Fibroblast of mammary gland (primary cell): ENCODE measurements around the gene RING1.

Source experiments
- DNase-seq: peaks from one replicate; pipeline ENCODE4 v3.0.0-alpha.2; 2010; ENCODE audit warnings: low read depth
- H3K4me3 ChIP-seq: 2 replicates; pipeline ENCODE4 v1.5.1; 2011; ENCODE audit warnings: low read depth, mild to moderate bottlenecking, low read length, moderate library complexity; ENCODE audit not compliant: control insufficient read depth
- TF ChIP-seq, protein P1 (sequence below): conservative IDR thresholded peaks from 2 replicates; pipeline ENCODE4 v1.5.1; 2011; ENCODE audit warnings: low read depth, low read length, inconsistent platforms; ENCODE audit not compliant: control insufficient read depth, insufficient read depth

Gene RING1

DNA sequence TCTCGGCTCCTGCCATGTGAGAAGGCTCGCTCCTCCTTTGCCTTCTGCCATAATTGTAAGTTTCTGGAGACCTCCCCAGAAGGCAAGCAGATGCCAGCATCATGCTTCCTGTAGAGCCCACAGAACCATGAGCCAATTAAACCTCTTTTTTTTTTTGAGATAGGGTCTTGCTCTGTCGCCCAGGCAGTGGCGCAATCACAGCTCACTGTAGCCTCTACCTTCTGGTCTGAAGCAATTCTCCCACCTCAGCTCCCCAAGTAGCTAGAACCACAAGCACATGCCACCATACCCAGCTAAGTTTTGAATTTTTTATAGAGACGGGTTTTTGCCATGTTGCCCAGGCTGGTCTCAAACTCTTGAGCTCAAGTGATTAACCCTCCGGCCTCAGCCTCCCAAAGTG lies 28.6 kb downstream of the RING1 start:
- no peak for DNase-seq
- no peak overlapping the region for H3K4me3 ChIP-seq
- TF ChIP-seq, protein P1, sequence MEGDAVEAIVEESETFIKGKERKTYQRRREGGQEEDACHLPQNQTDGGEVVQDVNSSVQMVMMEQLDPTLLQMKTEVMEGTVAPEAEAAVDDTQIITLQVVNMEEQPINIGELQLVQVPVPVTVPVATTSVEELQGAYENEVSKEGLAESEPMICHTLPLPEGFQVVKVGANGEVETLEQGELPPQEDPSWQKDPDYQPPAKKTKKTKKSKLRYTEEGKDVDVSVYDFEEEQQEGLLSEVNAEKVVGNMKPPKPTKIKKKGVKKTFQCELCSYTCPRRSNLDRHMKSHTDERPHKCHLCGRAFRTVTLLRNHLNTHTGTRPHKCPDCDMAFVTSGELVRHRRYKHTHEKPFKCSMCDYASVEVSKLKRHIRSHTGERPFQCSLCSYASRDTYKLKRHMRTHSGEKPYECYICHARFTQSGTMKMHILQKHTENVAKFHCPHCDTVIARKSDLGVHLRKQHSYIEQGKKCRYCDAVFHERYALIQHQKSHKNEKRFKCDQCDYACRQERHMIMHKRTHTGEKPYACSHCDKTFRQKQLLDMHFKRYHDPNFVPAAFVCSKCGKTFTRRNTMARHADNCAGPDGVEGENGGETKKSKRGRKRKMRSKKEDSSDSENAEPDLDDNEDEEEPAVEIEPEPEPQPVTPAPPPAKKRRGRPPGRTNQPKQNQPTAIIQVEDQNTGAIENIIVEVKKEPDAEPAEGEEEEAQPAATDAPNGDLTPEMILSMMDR, result no peak

DNA sequence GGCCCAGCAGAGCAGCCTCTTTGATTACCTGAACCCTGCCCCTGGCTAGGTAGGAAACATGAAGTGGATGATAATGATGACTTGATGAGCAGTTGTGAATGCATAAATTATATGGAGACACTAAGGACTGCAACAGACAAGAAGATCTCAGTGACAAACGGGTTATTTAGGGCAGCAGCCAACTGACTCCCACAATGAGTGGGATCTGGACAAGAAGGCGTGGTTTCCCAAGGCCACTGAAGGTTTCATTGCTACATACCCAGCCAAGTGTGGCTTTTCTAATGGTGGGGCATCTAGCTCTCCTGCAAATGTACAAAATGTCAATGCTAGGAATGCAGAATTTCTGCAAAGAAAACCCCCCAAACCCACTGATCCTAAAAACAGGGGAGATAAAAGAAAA lies 29.4 kb downstream of the RING1 start:
- H3K4me3 ChIP-seq, result no peak overlapping the region
- DNase-seq, result no peak
- TF ChIP-seq, protein P1, result no peak

DNA sequence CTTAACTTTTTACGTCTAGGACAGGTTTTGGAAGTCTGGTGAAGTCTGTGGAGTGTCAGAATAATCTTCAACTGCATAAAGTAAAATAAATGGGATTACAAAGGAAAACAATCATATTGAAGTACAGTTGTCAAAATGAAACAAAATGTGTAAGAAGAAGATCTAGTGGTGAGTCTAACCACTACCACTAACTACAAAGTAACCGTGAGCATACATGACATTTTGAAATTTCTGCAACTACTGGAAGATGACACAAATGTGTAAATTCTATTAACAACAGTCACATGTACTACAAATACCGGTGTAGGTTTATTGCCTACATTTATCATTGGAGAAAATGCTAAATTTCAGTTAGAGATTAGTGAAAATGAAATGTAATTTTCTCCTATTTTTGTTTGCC lies 33.7 kb downstream of the RING1 start:
- H3K4me3 ChIP-seq, result no peak overlapping the region
- DNase-seq, result no peak
- TF ChIP-seq, protein P1, result no peak

DNA sequence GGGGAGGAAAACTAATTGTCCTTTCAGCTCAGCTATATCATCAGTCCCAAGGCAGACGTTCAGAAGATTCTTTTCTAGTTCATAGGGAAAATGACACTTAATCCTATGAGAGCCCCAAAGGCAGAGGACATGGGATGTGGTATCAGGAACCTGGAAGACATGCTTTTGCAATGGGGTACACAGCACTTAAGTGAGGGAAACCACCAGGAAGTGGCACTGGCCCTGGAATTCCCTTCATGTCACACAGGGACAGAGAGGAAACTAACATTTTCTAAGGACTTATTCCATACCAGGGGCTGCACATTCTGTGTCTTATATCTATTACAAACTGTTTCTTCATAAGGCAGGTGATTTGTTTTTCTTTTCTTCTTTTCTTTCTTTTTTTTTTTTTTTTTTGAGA lies 35.2 kb downstream of the RING1 start:
- TF ChIP-seq, protein P1, result no peak
- H3K4me3 ChIP-seq, result no peak overlapping the region
- no peak for DNase-seq

DNA sequence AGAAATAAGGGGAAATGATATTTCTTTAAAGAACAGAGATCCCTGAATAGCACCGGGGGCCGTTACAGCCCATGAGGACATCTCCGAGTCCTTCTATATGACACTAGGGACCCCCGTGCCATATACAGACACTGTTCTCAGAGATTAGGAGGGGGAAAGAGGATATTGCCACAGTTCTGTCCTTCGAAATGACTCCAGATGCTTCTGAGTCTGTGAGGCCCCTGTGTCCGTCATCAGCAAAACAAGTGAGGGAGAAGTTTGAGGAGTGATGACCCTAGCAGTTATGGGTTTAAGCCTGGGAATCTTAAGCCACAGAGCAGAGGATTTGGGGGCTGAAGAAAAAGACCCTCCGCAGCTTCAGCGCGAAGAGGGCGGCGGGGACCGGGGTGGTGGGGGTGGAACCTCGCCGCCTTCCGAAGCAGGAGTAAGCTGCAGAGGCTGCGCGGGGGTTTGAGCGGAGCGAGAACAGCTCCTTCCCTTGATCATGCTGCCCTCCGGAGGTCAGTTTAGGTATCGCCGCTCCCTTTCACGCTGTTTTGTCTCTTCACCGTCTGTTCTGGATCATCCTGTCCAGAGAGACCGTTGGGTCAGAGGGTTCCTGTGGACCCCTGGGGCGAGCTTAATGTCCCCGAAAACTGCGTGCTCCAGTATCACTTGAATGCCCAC lies 39.8 kb downstream of the RING1 start:
- peak overlapping the region; percentile 51 for H3K4me3 ChIP-seq
- TF ChIP-seq, protein P1, result peak; percentile 91
- DNase-seq, result peak; percentile 87

DNA sequence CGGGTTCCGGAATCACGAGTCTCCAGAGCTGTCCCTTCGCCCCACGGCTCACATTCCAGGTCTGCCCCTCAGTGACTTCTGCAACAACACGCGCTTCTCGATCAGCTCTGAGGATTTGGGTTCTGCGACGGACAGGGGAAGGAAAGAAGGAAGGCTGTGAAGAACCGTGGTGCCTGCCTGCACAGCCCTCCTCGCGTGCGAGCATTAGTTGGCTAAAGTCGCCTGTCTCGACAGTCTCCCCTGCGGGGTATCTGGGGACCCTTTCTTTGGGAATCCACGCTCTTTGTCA lies 40.3 kb downstream of the RING1 start:
- TF ChIP-seq, protein P1, result no peak
- H3K4me3 ChIP-seq, result peak overlapping the region; percentile 51
- DNase-seq, result peak; percentile 61
